Right lobe of liver (tissue), 4 donors: ENCODE data around the gene KLF12.

Source experiments
- CTCF ChIP-seq, 4 donors: fragments of 200-600 bp in 3 of 4; fragments of 450-650 bp in 1 of 4; IDR thresholded peaks; one replicate each; pipeline versions ENCODE4 v1.5.1 to v1.8.0; 2016 to 2022; ENCODE audit warnings: antibody characterized with exemption in 4 of 4, mild to moderate bottlenecking in 2 of 4
- POLR2A ChIP-seq: fragments of 450-650 bp; IDR thresholded peaks from one replicate; pipeline ENCODE4 v1.6.1; 2017; ENCODE audit warnings: antibody characterized with exemption, mild to moderate bottlenecking
- donor health status: DM: no; HTN: no; CAD: no.
- donor health status: DM: no; HTN: no; CAD: no.
- donor health status: DM: no; HTN: yes; CAD: no.

GRCh38 chr13:74158028-74158427, 23.8 kb upstream of the KLF12 start:
- TF ChIP-seq CTCF (IDR thresholded peaks at IDR 0.05) (no peak), POLR2A (no peak)
